HL-60/S4 (cell line): ENCODE results near the gene ANKHD1.
"Not testable (repeated sequence)": the region's sequence is repeated elsewhere in the genome, so short reads cannot be mapped to it uniquely, and the experiment has no call there.

ENCODE experiments used
- in situ Hi-C: fragments of 300-500 bp; cut with MboI; formaldehyde crosslinking; loops from 2 replicates; pipeline ENCODE4 v1.14.3; 2022; ENCODE audit warnings: low sequenced_read_pairs

ANKHD1 gene

DNA sequence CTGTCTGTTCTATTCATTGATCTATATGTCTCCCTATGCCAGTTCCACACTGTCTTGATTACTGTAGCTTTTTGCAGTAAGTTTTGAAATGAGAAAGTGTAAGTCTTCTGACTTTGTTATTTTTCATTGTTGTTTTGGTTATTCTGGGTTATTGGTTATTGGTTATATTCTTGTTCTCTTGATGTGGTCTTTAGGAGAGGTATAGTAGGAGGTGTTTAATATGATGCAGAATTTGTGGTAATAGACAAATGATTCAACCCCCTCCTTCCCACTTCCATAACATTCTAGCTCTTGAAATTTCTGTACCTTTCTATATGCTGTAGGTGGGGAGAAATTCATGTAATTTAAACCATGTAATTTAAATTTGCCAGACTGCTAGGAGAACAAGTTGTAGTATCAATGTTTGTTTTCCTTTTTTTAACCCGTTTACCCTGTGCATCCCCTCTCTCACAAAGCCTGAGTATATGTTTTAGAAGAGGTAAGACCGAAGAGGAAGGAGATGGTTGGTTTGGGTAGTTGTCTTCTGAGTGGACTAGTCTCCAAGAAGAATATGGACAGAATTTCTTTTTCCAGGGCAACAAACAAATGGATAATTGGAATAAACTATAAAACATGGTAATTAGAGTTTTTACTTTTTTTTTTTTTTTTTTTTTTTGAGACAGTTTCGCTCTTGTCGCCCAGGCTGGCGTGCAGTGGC, 19.2 kb downstream of the ANKHD1 start:
- in situ Hi-C loops = no loop called here

GRCh38 chr5:140421375-140421774, 19.7 kb downstream of the ANKHD1 start:
- in situ Hi-C loops = not testable (repeated sequence)

- in situ Hi-C loops = no loop called here
Observed at GRCh38 chr5:140423609-140424008, 22.0 kb downstream of the ANKHD1 start.

GRCh38 chr5:140424135-140424534, 22.5 kb downstream of the ANKHD1 start:
- in situ Hi-C loops = no loop called here

- in situ Hi-C loops = not testable (repeated sequence)
Observed at GRCh38 chr5:140427726-140428125, 26.1 kb downstream of the ANKHD1 start.

DNA sequence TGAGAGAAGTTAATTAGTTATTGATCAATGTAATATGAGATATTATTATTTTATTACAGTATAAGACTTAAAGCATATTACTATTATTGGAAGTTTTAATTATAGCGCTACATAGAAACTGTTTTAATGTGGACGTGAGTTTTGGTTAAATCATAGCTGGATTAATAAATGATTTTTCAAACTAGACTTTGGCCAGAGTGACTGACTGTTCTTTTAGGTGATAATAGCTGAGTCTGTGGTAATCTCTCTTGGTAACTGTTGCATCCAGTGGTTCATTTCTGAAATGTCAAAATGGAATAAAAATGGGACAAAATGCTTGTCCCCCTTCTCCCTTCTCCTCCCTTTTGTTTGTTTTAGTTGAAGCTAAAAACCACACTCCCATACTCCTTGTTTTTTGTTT, 28.1 kb downstream of the ANKHD1 start:
- in situ Hi-C loops = no loop called here

DNA sequence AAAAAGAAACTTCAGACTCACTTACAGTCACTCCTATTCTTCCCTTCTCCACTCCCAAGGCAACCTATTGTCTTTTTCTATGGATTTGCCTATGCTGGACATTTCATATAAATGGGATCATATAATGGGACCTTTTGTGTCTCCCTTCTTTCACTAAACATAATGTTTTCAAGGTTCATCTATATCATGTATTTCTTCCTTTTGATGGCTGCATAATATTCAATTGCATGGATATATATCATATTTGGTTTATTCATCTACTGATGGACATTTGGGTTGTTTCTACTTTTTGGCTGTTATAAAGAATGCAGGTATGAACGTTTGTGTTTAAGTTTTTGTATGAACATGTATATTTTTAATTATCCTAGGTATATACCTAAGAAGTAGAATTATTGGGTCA, 30.6 kb downstream of the ANKHD1 start:
- in situ Hi-C loops = no loop called here

- in situ Hi-C loops = no loop called here
Observed at GRCh38 chr5:140432916-140433315, 31.3 kb downstream of the ANKHD1 start.

DNA sequence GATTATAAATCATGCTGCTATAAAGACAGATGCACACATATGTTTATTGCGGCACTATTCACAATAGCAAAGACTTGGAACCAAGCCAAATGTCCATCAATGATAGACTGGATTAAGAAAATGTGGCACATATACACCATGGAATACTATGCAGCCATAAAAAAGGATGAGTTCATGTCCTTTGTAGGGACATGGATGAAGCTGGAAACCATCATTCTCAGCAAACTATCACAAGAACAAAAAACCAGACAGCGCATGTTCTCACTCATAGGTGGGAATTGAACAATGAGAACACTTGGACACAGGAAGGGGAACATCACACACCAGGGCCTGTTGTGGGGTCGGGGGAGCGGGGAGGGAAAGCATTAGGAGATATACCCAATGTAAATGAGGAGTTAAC, 55.7 kb downstream of the ANKHD1 start:
- in situ Hi-C loops = not testable (repeated sequence)

- in situ Hi-C loops = no loop called here
Observed at GRCh38 chr5:140466981-140467742, 65.5 kb downstream of the ANKHD1 start.

DNA sequence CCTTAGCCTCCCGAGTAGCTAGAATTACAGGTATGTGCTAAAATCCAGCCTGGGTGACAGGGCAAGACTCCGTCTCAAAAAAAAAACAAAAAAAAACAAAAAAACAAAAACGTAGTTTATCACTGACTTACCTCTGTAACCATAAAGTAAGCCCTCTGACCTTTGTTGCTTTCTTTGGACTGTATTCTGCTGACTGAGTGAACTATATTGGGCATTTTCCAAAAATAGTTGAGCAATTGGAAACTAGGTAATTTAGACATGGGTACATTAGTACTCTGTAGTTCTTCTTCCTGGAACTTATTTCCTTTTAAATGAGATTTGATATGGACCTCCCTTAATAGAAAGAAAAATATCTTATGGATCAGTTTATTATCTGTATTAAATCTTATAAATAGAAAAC, 66.6 kb downstream of the ANKHD1 start:
- in situ Hi-C loops = no loop called here

GRCh38 chr5:140469259-140469658, 67.6 kb downstream of the ANKHD1 start:
- in situ Hi-C loops = no loop called here

- in situ Hi-C loops = no loop called here
Observed at GRCh38 chr5:140480310-140481014, 78.8 kb downstream of the ANKHD1 start.

DNA sequence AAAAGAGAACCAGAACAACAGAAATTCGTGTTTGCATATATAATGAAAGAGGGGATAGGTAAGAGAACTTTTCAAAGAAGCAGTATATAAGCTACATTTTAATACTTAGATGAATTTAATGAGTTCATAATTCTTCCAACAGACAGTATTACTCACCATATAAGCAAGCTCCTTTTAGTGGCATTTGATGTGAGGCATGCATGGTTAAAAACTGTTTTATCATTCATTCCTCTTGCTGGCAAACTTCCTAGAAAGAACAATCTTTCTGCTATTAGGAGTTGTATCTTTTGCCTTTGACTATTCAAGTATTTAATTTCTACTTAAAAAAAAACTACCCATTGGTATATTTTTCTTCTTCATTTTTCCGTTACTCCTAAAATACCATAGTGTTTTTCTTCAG, 80.1 kb downstream of the ANKHD1 start:
- in situ Hi-C loops = no loop called here

DNA sequence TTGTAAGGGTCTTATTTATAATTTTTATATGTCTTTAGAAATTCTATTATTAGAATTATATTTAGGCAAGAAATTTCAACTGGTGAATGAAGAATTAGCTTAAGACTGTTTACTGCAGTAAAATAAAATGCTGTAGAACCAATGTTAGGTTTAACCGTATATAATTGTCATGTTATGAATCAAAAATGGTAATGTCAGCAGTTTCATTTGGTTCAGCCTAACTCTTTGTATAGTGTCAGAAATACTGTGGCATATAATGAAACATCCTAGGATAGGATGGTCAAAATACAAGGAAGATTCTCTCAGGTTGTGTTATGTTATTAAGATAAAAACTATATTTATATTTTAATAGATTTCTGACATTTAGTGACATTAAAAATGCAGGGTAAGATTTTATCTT, 81.4 kb downstream of the ANKHD1 start:
- in situ Hi-C loops = no loop called here

DNA sequence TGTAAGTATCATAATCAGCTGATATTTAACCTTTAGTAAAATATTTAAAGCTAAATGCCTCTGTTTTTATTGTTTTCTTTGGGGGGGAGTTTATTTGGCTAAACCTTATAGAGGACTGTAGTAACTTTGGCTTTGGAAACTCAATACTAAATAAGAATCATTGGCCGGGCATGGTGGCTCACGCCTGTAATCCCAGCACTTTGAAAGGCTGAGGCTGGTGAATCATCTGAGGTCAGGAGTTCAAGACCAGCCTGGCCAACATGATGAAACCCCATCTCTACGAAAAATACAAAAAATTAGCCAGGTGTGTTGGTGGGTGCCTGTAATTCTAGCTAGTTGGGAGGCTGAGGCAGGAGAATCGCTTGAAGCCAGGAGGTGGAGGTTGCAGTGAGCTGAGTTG, 86.5 kb downstream of the ANKHD1 start:
- in situ Hi-C loops = not testable (repeated sequence)

DNA sequence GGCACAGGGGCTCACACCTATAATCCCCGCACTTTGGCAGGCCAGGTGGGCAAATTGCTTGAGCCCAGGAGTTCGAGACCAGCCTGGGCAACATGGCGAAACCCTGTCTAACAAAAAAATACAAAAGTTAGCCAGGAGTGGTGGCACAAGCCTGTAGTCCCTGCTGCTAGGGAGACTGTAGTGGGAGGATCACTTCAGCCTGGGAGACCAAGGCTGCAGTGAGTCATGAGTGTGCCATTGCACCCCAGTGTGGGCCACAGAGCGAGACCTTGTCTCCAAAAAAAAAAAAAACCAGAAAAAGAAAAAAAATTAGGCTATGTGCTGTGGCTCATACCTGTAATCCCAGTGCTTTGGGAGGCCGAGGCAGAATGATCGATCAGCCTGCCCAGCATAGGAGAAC, 87.3 kb downstream of the ANKHD1 start:
- in situ Hi-C loops = no loop called here

GRCh38 chr5:140497897-140498296, 96.3 kb downstream of the ANKHD1 start:
- in situ Hi-C loops = no loop called here

- in situ Hi-C loops = no loop called here
Observed at GRCh38 chr5:140498591-140498990, 97.0 kb downstream of the ANKHD1 start.

- in situ Hi-C loops = no loop called here
Observed at GRCh38 chr5:140502834-140503233, 101.2 kb downstream of the ANKHD1 start.

DNA sequence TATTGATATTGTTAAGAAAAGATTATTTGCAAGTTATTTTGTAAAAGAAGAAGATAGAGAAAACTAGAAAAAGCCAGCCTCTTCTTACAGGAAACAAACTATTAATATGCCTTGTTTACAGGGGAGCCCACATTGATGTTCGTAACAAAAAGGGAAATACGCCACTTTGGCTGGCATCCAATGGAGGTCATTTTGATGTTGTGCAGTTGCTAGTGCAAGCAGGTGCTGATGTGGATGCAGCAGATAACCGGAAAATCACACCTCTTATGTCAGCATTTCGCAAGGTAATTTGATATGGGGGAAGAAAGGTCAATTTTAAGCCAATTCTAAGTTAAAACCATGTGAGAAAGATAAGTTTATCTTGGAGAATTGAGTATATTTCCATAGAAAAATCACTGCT, 108.3 kb downstream of the ANKHD1 start:
- in situ Hi-C loops = no loop called here

DNA sequence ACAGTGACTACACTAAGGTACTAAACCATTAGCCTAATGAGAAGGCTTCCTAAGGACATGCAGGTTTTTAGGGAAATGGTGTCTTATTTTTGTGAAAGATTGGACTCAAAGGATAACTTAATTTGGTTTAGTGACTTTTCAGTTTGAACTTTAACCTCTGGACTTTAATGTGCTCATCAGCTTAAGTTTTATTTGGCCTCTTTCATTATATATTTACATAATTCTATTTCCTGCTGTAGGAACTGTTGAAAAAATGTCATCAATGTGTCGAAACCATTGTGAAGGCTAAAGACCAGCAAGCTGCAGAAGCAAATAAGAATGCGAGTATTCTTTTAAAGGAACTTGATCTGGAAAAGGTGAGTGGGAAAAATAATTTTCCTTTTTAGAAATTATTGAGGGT, 111.5 kb downstream of the ANKHD1 start:
- in situ Hi-C loops = no loop called here
